Breast epithelium (tissue), 3 donors: ENCODE measurements around the gene ZNF148.

ENCODE experiments used
- CTCF ChIP-seq, 3 donors: fragments of 450-650 bp; IDR thresholded peaks; one replicate each; pipeline ENCODE4 v1.5.1; 2016 to 2017; ENCODE audit warnings: antibody characterized with exemption in 3 of 3, mild to moderate bottlenecking in 3 of 3, moderate library complexity in 3 of 3
- POLR2A ChIP-seq: fragments of 450-650 bp; IDR thresholded peaks from one replicate; pipeline ENCODE4 v1.6.1; 2016; ENCODE audit warnings: antibody characterized with exemption, mild to moderate bottlenecking, moderate library complexity

- no peak for TF ChIP-seq POLR2A
- no peak for TF ChIP-seq CTCF (IDR thresholded peaks at IDR 0.05)
Measured at GRCh38 chr3:125267460-125267859, 107.7 kb downstream of the ZNF148 start.
